Mesothelial cell of epicardium (in vitro differentiated cells): ENCODE data around the gene SLC6A6. TPM values are rescaled to one million over a fixed set of nuclear protein-coding genes. Genes with fewer than 3 reads are reported as not detected.
"Not testable (repeated sequence)": the region's sequence is repeated elsewhere in the genome, so short reads cannot be mapped to it uniquely, and the experiment has no call there.

Experiments
- DNase-seq, 2 experiments: peaks; one replicate each; pipeline ENCODE4 v3.0.0; 2021; ENCODE audit warnings: low spot score in 2 of 2; ENCODE audit not compliant: unreplicated experiment in 2 of 2
- H3K27ac Mint-ChIP-seq: 2 replicates; pipeline ENCODE4 v1.8.0; 2021; ENCODE audit warnings: mixed read lengths
- H3K27me3 Mint-ChIP-seq: 2 replicates; pipeline ENCODE4 v1.8.0; 2021; ENCODE audit warnings: low read depth, mixed read lengths
- H3K36me3 Mint-ChIP-seq: 2 replicates; pipeline ENCODE4 v1.8.0; 2021; ENCODE audit warnings: mixed read lengths
- H3K4me1 Mint-ChIP-seq: 2 replicates; pipeline ENCODE4 v1.8.0; 2021; ENCODE audit warnings: mixed read lengths
- H3K4me3 Mint-ChIP-seq: 2 replicates; pipeline ENCODE4 v1.8.0; 2021; ENCODE audit warnings: mild to moderate bottlenecking, moderate library complexity, mixed read lengths
- H3K9me3 Mint-ChIP-seq: 2 replicates; pipeline ENCODE4 v1.8.0; 2021; ENCODE audit warnings: mixed read lengths
- total RNA-seq: library from RNA; stranded (reverse); gene quantifications from 3 replicates; pipeline ENCODE4 v1.2.1, GENCODE V29; 2021
- TF ChIP-seq, protein P1 (sequence below): fragments of 200-600 bp; sonication (generic); IDR thresholded peaks from one replicate; pipeline ENCODE4 v1.5.0; 2021; ENCODE audit warnings: antibody characterized with exemption; ENCODE audit not compliant: unreplicated experiment

SLC6A6 gene
- total RNA-seq, 1 donor from 2014 or later, result 21.2 TPM

DNA sequence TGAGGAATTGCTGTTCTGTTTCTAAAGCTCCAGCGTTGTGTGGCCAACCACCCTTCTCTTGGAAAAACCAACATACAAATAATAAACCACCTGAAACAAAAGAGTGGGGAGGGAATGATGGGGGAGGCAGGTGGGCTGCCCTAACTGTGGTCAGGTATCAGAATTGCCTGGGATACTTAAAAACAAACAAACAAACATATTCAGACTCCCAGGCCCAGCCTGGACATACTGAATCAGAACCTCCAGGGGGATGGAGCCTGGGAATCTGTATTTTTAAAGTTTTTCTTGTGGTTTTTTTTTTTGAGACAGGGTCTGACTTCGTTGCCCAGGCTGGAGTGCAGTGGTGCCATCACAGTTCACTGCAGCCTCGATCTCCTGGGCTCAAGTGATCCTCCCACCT lies 4.4 kb downstream of the SLC6A6 start:
- peaks cover 2% of the 10 kb centered on the region for H3K27me3 Mint-ChIP-seq
- H3K36me3 Mint-ChIP-seq, result no peaks in the 10 kb centered on the region
- H3K27ac Mint-ChIP-seq, result no peak overlapping the region

DNA sequence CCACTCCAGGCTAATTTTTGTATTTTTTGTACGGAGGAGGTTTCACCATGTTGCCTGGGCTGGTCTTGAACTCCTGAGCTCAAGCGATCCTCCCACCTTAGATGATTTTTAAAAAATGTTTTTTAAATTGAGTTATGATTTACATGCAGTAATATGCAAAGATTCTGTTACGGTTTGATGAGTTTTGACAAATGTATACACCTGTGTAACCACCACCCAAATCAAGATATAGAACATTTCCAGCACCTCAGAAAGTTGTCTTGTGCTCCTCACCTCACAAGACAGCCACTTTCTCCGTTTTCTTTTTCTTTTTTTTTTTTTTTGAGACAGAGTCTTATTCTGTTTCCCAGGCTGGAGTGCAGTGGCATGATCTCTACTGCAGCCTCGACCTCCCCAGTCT lies 4.8 kb downstream of the SLC6A6 start:
- Mint-ChIP-seq H3K36me3 (no peaks in the 10 kb centered on the region), H3K27ac (no peak overlapping the region), H3K27me3 (no peaks in the 10 kb centered on the region), H3K9me3 (no peaks in the 10 kb centered on the region), H3K4me1 (peaks cover 22% of the 10 kb centered on the region), H3K4me3 (no peak overlapping the region)
- TF ChIP-seq, protein P1, sequence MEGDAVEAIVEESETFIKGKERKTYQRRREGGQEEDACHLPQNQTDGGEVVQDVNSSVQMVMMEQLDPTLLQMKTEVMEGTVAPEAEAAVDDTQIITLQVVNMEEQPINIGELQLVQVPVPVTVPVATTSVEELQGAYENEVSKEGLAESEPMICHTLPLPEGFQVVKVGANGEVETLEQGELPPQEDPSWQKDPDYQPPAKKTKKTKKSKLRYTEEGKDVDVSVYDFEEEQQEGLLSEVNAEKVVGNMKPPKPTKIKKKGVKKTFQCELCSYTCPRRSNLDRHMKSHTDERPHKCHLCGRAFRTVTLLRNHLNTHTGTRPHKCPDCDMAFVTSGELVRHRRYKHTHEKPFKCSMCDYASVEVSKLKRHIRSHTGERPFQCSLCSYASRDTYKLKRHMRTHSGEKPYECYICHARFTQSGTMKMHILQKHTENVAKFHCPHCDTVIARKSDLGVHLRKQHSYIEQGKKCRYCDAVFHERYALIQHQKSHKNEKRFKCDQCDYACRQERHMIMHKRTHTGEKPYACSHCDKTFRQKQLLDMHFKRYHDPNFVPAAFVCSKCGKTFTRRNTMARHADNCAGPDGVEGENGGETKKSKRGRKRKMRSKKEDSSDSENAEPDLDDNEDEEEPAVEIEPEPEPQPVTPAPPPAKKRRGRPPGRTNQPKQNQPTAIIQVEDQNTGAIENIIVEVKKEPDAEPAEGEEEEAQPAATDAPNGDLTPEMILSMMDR, result no peak
- no peak for DNase-seq

More for the DNA sequence above, 4.4 kb downstream of the SLC6A6 start:
- Mint-ChIP-seq H3K9me3 (no peaks in the 10 kb centered on the region), H3K4me1 (peaks cover 23% of the 10 kb centered on the region), H3K4me3 (no peak overlapping the region)
- TF ChIP-seq, protein P1, result no peak
- no peak for DNase-seq

DNA sequence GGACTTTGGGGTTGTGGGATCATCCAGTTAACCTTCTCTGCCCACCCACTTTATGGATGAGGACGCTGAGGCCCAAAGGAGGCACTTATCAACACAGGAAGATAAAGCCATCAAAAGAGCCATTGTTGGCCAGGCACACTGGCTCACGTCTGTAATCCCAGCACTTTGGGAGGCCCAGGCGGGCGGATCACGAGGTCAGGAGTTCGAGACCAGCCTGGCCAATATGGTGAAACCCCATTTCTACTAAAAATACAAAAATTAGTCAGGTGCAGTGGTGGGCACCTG lies 7.3 kb downstream of the SLC6A6 start:
- not testable (repeated sequence) for H3K36me3 Mint-ChIP-seq, H3K9me3 Mint-ChIP-seq, H3K27ac Mint-ChIP-seq, DNase-seq, H3K4me3 Mint-ChIP-seq, H3K27me3 Mint-ChIP-seq
- peaks cover 16% of the 10 kb centered on the region for H3K4me1 Mint-ChIP-seq

DNA sequence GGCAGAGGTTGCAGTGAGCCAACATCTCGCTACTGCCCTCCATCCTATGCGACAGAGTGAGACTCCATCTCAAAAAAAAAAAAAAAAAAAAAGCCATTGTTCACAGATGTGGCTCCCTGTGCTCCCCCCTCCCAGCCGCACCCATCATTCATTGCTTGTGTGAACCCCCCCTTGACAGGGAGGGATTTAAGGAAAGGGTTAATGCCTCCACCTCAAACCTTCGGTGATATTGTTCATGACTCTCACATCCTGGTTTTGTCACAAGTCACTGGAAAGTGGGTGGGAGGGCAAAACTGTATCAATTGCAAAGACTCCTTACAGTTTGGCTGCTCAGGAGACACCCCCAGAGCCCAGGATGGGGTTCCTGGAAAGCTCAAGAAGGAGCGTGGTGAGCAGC lies 7.7 kb downstream of the SLC6A6 start:
- Mint-ChIP-seq H3K36me3 (no peaks in the 10 kb centered on the region), H3K9me3 (no peaks in the 10 kb centered on the region), H3K4me1 (peaks cover 15% of the 10 kb centered on the region), H3K27me3 (no peaks in the 10 kb centered on the region), H3K4me3 (no peak overlapping the region), H3K27ac (no peak overlapping the region)
- DNase-seq, result no peak
- TF ChIP-seq, protein P1, result no peak

DNA sequence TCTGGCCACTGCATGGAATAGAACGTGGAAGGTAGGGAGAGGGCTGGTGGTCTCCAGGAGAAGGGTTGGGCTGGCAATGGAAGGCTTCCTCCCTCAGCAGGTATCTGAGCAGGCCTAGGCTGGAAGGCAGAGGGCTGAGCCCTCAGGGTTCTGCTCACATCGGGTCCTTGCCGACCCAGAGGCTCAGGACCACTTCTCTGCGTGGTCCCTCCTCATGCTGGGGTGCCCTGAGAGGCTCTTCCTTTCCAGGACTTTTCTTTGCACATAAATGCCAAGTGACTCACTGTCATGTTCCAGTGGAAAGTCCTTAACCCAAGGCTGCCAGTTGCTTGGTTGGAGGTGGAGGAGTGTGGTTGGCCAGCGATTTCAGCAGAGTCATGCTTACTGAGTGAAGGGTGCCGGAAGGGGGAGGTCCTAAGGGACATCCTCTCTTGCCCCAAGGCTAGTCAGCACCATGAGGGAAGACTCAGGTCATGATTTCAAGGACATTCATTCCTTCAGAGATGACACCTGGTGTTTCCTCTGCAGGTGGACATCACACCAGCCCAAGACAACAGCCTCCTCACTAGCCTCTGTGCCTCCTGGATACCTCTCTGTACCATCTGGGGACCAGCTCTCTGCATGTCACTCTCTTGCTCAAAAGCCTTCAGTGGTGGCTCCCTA lies 8.2 kb downstream of the SLC6A6 start:
- Mint-ChIP-seq H3K27me3 (no peaks in the 10 kb centered on the region), H3K27ac (no peak overlapping the region), H3K36me3 (no peaks in the 10 kb centered on the region), H3K9me3 (no peaks in the 10 kb centered on the region), H3K4me1 (peaks cover 10% of the 10 kb centered on the region), H3K4me3 (no peak overlapping the region)
- DNase-seq, result no peak
- TF ChIP-seq, protein P1, result no peak

DNA sequence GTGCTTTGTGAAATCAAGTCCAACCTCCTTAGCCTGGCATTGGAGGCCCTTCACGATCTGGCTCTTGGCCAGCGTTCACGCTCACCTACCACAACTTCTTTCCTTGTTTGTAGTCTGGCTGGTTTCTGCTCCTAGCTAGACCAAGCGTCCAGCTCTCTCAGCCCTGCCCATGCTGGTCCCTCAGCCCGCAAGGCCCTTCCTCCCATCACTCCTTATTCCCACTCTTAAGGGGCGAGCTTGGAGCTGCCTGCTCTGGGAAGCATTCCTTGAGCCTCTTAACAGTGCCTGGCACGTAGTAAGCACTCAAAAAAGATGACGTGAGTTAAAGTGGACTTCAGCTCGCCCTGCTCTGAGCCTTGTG lies 8.7 kb downstream of the SLC6A6 start:
- Mint-ChIP-seq H3K27me3 (no peaks in the 10 kb centered on the region), H3K27ac (no peak overlapping the region), H3K4me3 (no peak overlapping the region)

More for the DNA sequence above, 8.7 kb downstream of the SLC6A6 start:
- no peaks in the 10 kb centered on the region for H3K36me3 Mint-ChIP-seq
- DNase-seq, result no peak
- TF ChIP-seq, protein P1, result no peak
- no peaks in the 10 kb centered on the region for H3K9me3 Mint-ChIP-seq
- H3K4me1 Mint-ChIP-seq, result peaks cover 7% of the 10 kb centered on the region
